ENCODE data around the gene ETV6.

- TF ChIP-seq, protein P1, sequence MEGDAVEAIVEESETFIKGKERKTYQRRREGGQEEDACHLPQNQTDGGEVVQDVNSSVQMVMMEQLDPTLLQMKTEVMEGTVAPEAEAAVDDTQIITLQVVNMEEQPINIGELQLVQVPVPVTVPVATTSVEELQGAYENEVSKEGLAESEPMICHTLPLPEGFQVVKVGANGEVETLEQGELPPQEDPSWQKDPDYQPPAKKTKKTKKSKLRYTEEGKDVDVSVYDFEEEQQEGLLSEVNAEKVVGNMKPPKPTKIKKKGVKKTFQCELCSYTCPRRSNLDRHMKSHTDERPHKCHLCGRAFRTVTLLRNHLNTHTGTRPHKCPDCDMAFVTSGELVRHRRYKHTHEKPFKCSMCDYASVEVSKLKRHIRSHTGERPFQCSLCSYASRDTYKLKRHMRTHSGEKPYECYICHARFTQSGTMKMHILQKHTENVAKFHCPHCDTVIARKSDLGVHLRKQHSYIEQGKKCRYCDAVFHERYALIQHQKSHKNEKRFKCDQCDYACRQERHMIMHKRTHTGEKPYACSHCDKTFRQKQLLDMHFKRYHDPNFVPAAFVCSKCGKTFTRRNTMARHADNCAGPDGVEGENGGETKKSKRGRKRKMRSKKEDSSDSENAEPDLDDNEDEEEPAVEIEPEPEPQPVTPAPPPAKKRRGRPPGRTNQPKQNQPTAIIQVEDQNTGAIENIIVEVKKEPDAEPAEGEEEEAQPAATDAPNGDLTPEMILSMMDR (IDR thresholded peaks at IDR 0.05): no peak
- no peak for TF ChIP-seq POLR2A (IDR thresholded peaks at IDR 0.05)
These were observed 4.1 kb upstream of the ETV6 start for GRCh38 chr12:11645391-11645790.

Measured in testis (tissue), 2 donors.